Gastroesophageal sphincter (tissue), 4 donors: ENCODE measurements around the gene MTHFD1L. TPM values are rescaled to one million over a fixed set of nuclear protein-coding genes. Genes with fewer than 3 reads are reported as not detected.

Source experiments
- ATAC-seq: fragments of 150-250 bp; one replicate; pipeline ENCODE4 v1.9.1; 2016; ENCODE audit warnings: mild to moderate bottlenecking, moderate library complexity
- H3K27ac ChIP-seq, 4 donors: fragments of 200-600 bp; sonication (generic) in 3 of 4; 1 replicate in 3 of 4; 2 replicates in 1 of 4; pipeline ENCODE4 v1.5.1; 2016 to 2019
- H3K27me3 ChIP-seq: fragments of 200-600 bp; sonication (generic); one replicate; pipeline ENCODE4 v1.5.1; 2019
- H3K36me3 ChIP-seq, 2 donors: fragments of 200-600 bp; sonication (generic); one replicate each; pipeline ENCODE4 v1.5.1; 2019; ENCODE audit warnings: control low read depth in 1 of 2
- H3K4me1 ChIP-seq, 3 donors: fragments of 200-600 bp; sonication (generic); 1 replicate in 2 of 3; 2 replicates in 1 of 3; pipeline ENCODE4 v1.5.1; 2016 to 2019; ENCODE audit warnings: control low read depth in 2 of 3
- H3K4me3 ChIP-seq, 2 donors: fragments of 200-600 bp; sonication (generic); one replicate each; pipeline ENCODE4 v1.5.1; 2019; ENCODE audit warnings: mild to moderate bottlenecking in 1 of 2, moderate library complexity in 1 of 2
- H3K9me3 ChIP-seq, 3 donors: fragments of 200-600 bp; sonication (generic); one replicate each; pipeline ENCODE4 v1.5.1; 2017 to 2019; ENCODE audit warnings: control low read depth in 2 of 3
- EP300 ChIP-seq: sonication (generic); formaldehyde crosslinking; IDR thresholded peaks from one replicate; pipeline ENCODE4 v1.6.1; 2017; ENCODE audit warnings: antibody characterized with exemption, mild to moderate bottlenecking
- POLR2A ChIP-seq, 2 donors: fragments of 450-650 bp; IDR thresholded peaks; one replicate each; pipeline ENCODE4 v1.6.1; 2017; ENCODE audit warnings: antibody characterized with exemption in 2 of 2, mild to moderate bottlenecking in 2 of 2, moderate library complexity in 1 of 2
- POLR2AphosphoS5 ChIP-seq: sonication (generic); formaldehyde crosslinking; IDR thresholded peaks from one replicate; pipeline ENCODE4 v1.6.1; 2017; ENCODE audit warnings: antibody characterized with exemption
- WGBS, 2 donors: methylation state at CpG; one replicate each; pipeline ENCODE4 v1.1.5; 2018; ENCODE audit warnings: low coverage in 1 of 2; 5-methylcytosine and 5-hydroxymethylcytosine counted together
- total RNA-seq, 4 donors: library from RNA; depleted of rRNA; stranded (reverse); fragments of >200 nt; gene quantifications; one replicate each; pipeline ENCODE4 v1.1.0, GENCODE V29; 2016
- TF ChIP-seq, protein P1 (sequence below), 4 experiments: fragments of 200-600 bp in 2 of 4; fragments of 450-650 bp in 2 of 4; sonication (generic) in 1 of 4; IDR thresholded peaks; one replicate each; pipeline ENCODE4 v1.5.1; 2017 to 2019; ENCODE audit warnings: antibody characterized with exemption in 4 of 4, mild to moderate bottlenecking in 2 of 4, moderate library complexity in 2 of 4

MTHFD1L gene
- total RNA-seq, 4 donors from 2014 or later = 1.2 to 10.8 (median 4.0) TPM

GRCh38 chr6:150907383-150907782 lies 41.9 kb downstream of the MTHFD1L start:
- Histone ChIP-seq H3K27me3 (no peaks in the 10 kb centered on the region), H3K4me3 (no peak overlapping the region), H3K9me3 (no peaks in the 10 kb centered on the region), H3K27ac (no peak overlapping the region), H3K4me1 (no peaks in the 10 kb centered on the region), H3K36me3 (no peaks in the 10 kb centered on the region)
- TF ChIP-seq POLR2AphosphoS5 (no peak), POLR2A (IDR thresholded peaks at IDR 0.05) (no peak), EP300 (no peak)
- TF ChIP-seq, protein P1, sequence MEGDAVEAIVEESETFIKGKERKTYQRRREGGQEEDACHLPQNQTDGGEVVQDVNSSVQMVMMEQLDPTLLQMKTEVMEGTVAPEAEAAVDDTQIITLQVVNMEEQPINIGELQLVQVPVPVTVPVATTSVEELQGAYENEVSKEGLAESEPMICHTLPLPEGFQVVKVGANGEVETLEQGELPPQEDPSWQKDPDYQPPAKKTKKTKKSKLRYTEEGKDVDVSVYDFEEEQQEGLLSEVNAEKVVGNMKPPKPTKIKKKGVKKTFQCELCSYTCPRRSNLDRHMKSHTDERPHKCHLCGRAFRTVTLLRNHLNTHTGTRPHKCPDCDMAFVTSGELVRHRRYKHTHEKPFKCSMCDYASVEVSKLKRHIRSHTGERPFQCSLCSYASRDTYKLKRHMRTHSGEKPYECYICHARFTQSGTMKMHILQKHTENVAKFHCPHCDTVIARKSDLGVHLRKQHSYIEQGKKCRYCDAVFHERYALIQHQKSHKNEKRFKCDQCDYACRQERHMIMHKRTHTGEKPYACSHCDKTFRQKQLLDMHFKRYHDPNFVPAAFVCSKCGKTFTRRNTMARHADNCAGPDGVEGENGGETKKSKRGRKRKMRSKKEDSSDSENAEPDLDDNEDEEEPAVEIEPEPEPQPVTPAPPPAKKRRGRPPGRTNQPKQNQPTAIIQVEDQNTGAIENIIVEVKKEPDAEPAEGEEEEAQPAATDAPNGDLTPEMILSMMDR (IDR thresholded peaks at IDR 0.05) = no peak
- WGBS, 2 donors = 63 to 80% methylated on average over 8 of the region's 8 CpGs
- ATAC-seq = no peak

GRCh38 chr6:150908901-150909300 lies 43.4 kb downstream of the MTHFD1L start:
- Histone ChIP-seq H3K4me1 (no peaks in the 10 kb centered on the region), H3K4me3 (no peak overlapping the region), H3K9me3 (no peaks in the 10 kb centered on the region), H3K36me3 (no peaks in the 10 kb centered on the region), H3K27ac (no peak overlapping the region), H3K27me3 (no peaks in the 10 kb centered on the region)
- WGBS, 2 donors = 58 to 64% methylated on average over 2 of the region's 2 CpGs
- no peak for ATAC-seq
- no peak for TF ChIP-seq POLR2A (IDR thresholded peaks at IDR 0.05)
- no peak for TF ChIP-seq POLR2AphosphoS5
- TF ChIP-seq, protein P1 (IDR thresholded peaks at IDR 0.05) = no peak
- no peak for TF ChIP-seq EP300

GRCh38 chr6:150910561-150910960 lies 45.1 kb downstream of the MTHFD1L start:
- H3K36me3 ChIP-seq = no peaks in the 10 kb centered on the region
- TF ChIP-seq, protein P1 (IDR thresholded peaks at IDR 0.05) = no peak
- no peak for TF ChIP-seq POLR2AphosphoS5
- no peak for TF ChIP-seq EP300
- no peak for TF ChIP-seq POLR2A (IDR thresholded peaks at IDR 0.05)

DNA sequence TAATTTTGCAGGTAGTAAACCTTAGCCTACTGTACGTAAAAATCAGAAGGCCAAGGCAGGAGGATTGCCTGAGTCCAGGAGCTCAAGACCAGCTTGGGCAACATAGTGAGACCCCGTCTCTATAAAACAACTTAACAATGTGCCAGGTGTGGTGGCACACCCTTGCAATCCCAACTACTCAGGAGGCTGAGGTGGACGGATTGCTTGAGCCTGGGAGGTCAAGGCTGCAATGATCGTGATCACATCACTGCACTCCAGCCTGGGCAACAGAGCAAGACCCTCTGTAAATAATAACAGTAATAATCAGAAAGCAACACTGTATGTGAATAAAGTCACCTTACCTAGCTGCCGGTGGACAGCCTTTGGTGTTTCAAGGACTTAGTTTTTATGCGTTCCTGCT lies 48.9 kb downstream of the MTHFD1L start:
- H3K4me1 ChIP-seq = no peaks in the 10 kb centered on the region
- TF ChIP-seq EP300 = no peak
- TF ChIP-seq POLR2A (IDR thresholded peaks at IDR 0.05) = no peak
- no peak for TF ChIP-seq POLR2AphosphoS5
- TF ChIP-seq, protein P1 (IDR thresholded peaks at IDR 0.05) = no peak
- no peak overlapping the region for H3K27ac ChIP-seq
- WGBS, 2 donors = 91 to 95% methylated on average over 4 to 6 of the region's 6 CpGs
- H3K36me3 ChIP-seq = peaks cover 0 to 7% of the 10 kb centered on the region in 2 donors
- no peaks in the 10 kb centered on the region for H3K27me3 ChIP-seq
- H3K4me3 ChIP-seq = no peak overlapping the region
- no peaks in the 10 kb centered on the region for H3K9me3 ChIP-seq
- ATAC-seq = no peak

More at GRCh38 chr6:150910561-150910960, 45.1 kb downstream of the MTHFD1L start:
- Histone ChIP-seq H3K4me1 (no peaks in the 10 kb centered on the region), H3K27ac (no peak overlapping the region), H3K4me3 (no peak overlapping the region), H3K27me3 (no peaks in the 10 kb centered on the region), H3K9me3 (no peaks in the 10 kb centered on the region)
- no peak for ATAC-seq
- 50 to 62% methylated on average over 2 of the region's 2 CpGs for WGBS, 2 donors

GRCh38 chr6:150915131-150915879 lies 49.8 kb downstream of the MTHFD1L start:
- Histone ChIP-seq H3K4me3 (no peak overlapping the region), H3K4me1 (no peaks in the 10 kb centered on the region), H3K27me3 (no peaks in the 10 kb centered on the region), H3K9me3 (no peaks in the 10 kb centered on the region), H3K27ac (no peak overlapping the region), H3K36me3 (peaks cover 0 to 16% of the 10 kb centered on the region in 2 donors)
- no peak for TF ChIP-seq EP300
- TF ChIP-seq POLR2A (IDR thresholded peaks at IDR 0.05) = no peak
- TF ChIP-seq, protein P1 (IDR thresholded peaks at IDR 0.05) = no peak
- no peak for TF ChIP-seq POLR2AphosphoS5
- no peak for ATAC-seq
- 69 to 71% methylated on average over 5 of the region's 6 CpGs for WGBS, 2 donors
